GM12891 (cell line): Measurements from ENCODE around the gene ADGRV1.
"Not testable (repeated sequence)": the region's sequence is repeated elsewhere in the genome, so short reads cannot be mapped to it uniquely, and the experiment has no call there.

Source experiments
- POLR2A ChIP-seq: IDR thresholded peaks from 2 replicates; pipeline ENCODE4 v1.6.1; 2011; ENCODE audit warnings: low read depth, low read length, control low read depth
- POLR2AphosphoS5 ChIP-seq: IDR thresholded peaks from 2 replicates; pipeline ENCODE4 v1.6.1; 2011; ENCODE audit warnings: low read depth, low read length, control low read depth
- POU2F2 ChIP-seq: IDR thresholded peaks from 2 replicates; pipeline ENCODE4 v1.6.1; 2011; ENCODE audit warnings: low read depth, mild to moderate bottlenecking, control low read depth, low read length, moderate library complexity
- TAF1 ChIP-seq: IDR thresholded peaks from 2 replicates; pipeline ENCODE4 v1.6.1; 2011; ENCODE audit warnings: low read depth, low read length, control low read depth

DNA sequence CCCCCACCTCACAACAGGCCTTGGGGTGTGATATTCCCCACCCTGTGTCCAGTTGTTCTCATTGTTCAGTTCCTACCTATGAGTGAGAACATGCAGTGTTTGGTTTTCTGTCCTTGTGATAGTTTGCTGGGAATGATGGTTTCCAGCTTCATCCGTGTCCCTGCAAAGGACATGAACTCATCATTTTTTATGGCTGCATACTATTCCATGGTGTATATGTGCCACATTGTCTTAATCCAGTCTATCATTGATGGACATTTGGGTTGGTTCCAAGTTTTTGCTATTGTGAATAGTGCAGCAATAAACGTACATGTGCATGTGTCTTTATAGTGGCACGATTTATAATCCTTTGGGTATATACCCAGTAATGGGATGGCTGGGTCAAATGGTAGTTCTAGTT lies 41.7 kb downstream of the ADGRV1 start:
- TF ChIP-seq POLR2AphosphoS5, TAF1, POLR2A, POU2F2: not testable (repeated sequence)
